ENCODE measurements around the gene ATG10.
"Not testable (repeated sequence)": the region's sequence is repeated elsewhere in the genome, so short reads cannot be mapped to it uniquely, and the experiment has no call there.

The ATG10 gene

GRCh38 chr5:82054004-82054710 lies 82.3 kb downstream of the ATG10 start:
- DNase-seq (ENCODE audit: low read depth in 3 of 3), result no peak

DNA sequence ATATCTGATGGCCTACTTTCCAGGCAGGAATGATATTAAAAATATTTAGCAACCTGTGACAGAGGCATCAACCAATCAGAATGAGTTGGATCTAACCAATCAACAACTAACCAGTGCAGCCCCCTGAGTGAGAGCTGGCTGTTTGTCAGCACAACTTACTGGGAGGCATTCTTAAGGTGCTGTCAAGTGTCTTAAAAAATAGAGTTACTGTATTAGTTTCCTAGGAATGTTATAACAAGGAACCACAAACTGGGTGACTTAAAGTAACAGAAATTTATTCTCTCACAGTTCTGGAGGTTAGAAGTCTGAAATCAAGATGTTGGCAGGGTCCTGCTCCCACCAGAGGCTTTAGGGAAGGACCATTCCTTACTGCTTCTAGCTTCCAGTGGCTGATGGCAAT lies 85.2 kb downstream of the ATG10 start:
- DNase-seq (ENCODE audit: low read depth in 3 of 3), result no peak

DNA sequence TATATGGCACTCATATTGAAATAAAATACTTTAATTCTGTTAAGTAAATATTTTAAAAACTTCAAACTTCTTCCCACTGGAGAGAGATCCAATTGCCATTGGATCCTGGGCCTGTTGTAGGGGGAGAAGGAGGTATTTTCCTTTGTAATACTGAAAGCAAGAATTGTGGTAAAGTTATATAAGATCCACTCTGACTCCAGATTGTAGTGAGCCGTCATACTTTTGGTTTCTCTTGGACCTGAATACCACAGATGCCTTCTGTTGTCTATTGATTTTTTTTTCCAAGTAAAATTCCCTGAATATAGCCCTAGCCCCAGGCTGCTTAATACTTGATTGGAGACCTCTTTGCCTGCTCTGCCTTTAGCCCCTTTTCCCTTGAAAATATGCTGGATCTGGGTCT lies 86.9 kb downstream of the ATG10 start:
- no peak for DNase-seq (ENCODE audit: low read depth in 3 of 3)

DNA sequence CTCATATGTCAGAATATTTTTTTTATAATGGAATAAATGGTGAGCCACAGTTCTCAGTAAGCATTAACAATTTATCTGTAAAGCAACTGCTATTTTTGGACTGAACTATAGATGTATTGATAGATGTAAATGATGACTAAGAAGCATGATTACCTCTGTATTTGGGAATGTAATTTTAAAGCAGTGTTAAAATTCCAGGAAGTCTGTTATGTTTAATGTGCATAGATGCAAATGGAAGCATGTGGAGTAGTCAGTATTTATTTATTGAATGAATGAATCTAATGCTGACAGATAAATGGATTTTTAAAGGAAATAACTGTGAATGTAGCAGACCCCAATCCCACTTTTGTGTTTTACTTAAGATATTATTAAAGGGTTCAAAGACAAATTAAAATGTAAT lies 95.0 kb downstream of the ATG10 start:
- no peak for DNase-seq (ENCODE audit: low read depth in 3 of 3)

GRCh38 chr5:82068042-82068441 lies 96.2 kb downstream of the ATG10 start:
- DNase-seq (ENCODE audit: low read depth in 3 of 3), result not testable (repeated sequence)

DNA sequence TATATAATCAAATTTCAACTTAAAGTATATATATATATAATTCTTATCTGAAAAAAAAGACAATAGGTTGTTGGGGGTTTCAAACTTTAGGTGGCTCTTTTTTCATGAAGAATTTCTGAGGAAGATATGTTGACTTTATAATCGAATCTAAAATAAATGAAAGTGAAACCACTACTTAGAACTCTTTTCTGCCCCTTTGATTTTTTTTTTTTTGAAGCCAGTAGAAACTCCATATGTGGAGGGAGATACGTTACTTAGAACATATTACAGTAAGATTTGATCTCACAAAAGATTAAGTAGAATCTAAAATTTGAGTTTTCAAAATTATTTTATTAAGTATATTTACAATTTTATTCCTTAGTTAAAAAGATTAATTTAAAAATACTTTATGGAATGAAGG lies 96.9 kb downstream of the ATG10 start:
- no peak for DNase-seq (ENCODE audit: low read depth in 3 of 3)

DNA sequence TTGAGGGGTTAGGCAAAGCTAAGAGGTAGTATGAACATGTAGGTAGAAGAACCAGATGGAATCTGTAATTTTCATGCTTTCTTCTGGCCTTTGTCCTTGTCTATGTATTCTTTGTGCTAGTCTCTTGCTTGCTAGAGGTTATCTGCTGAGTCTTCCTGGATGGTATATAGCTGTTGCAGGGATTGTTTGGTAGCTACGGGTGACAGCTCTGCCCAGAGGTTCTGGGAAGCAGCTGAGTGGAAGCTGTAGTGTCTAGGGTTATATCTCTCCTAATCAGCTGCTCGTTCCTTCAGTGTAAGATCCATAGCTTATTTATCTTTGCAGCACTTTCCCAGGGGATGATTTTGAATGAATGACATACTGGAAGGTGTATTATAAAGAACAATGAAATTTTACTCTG lies 100.3 kb downstream of the ATG10 start:
- no peak for DNase-seq (ENCODE audit: low read depth in 3 of 3)

- DNase-seq (ENCODE audit: low read depth in 3 of 3), result no peak
These were observed 101.4 kb downstream of the ATG10 start for GRCh38 chr5:82073179-82073578.

- no peak for DNase-seq (ENCODE audit: low read depth in 3 of 3)
These were observed 103.1 kb downstream of the ATG10 start for GRCh38 chr5:82074950-82075349.

DNA sequence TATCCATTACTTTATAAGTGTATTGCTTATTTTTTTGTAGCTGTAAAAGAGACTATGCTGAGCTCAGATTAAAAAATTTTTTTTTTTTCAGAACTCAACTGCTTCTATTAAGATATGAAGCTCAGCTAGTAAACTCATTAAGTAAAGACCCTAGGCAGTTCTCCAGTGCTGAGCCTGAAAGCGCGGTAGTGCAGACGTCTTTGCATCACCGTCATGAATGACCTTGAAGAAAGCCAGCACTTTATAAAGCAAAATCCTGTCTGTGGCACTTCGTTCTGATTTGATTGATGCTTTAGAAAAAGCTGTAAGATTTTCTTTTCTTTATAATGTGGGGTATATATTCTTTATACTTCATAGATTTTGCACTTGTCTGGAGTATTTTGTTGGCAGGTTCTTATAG lies 105.7 kb downstream of the ATG10 start:
- DNase-seq (ENCODE audit: low read depth in 3 of 3), result no peak

DNA sequence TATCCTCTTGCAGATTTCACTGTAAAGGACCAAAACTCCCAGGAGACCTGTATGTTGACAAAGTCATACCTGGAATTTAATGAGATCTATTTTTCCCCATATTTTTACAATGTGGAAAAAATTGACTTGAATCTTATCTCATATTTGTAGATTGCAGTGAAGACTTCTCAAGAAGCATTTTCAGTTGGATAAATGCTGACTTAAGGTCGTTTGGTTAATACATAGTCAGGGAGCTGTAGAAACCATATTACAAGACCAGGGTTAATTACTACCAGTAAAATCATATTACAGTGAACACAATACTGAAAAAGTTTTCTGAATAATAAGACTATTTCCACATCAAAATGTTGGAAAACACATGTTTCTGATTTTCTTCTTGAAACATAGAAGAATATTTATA lies 119.8 kb downstream of the ATG10 start:
- DNase-seq (ENCODE audit: low read depth in 3 of 3), result no peak

DNA sequence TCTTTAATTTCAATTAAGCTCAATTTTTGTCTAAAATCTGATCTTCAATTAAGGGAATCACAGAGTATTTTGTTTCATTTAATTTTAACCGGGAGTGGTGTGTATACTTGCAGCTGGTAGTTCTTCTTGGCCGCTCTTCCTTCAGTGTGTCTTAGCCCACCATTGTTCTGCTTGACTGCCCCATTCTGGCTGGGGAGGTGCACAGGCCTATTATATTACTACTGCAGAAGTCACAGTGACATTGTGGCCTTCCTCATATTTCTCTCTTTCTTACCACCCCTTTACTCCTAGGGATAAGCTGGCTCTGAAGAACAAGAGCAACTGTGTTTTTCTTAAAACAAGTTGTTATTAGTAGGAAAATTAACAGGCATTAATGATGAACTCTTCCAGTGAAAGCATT lies 123.7 kb downstream of the ATG10 start:
- DNase-seq (ENCODE audit: low read depth in 3 of 3), result no peak

DNA sequence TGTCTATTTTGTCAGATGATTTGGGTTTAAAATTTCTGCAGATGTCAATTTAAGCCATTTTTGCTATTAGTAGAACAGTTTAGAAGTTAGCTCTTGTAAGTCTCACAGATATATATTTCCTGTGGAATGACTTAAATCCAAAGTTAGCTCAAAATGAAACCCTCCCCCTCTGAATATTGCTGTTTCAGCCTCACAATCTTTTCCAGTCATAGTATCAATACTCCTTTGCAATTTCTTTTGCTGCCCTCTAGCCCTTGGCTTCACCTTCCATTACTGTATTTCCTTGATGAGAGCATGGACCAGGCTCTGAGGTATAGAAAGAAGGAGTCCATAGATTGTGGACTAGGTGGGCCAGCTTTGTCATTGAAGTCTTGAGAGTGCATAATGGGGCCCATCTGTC lies 124.4 kb downstream of the ATG10 start:
- no peak for DNase-seq (ENCODE audit: low read depth in 3 of 3)

GRCh38 chr5:82100303-82101077 lies 128.7 kb downstream of the ATG10 start:
- DNase-seq (ENCODE audit: low read depth in 3 of 3), result no peak

GRCh38 chr5:82104872-82105271 lies 133.0 kb downstream of the ATG10 start:
- DNase-seq (ENCODE audit: low read depth in 3 of 3), result no peak

DNA sequence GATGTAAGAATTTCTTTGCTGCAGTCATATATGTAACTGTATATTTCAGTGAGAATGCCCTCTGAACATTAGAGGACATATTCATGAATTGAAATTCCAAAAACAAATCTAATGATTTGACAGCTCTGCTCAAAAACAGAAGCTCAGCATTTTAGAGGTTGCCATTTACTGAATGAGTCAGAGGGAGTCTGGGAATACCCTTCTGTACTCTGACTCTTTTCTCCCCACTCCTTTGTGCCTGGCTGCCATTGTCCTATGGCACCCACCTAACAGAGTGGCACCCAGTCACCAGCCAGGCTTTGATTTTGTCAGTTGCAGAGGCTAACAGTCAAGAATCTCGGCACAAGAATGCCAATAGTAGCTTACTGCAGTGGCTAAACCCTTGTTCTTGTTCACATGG lies 133.6 kb downstream of the ATG10 start:
- no peak for DNase-seq (ENCODE audit: low read depth in 3 of 3)

GRCh38 chr5:82106207-82106606 lies 134.4 kb downstream of the ATG10 start:
- no peak for DNase-seq (ENCODE audit: low read depth in 3 of 3)

- no peak for DNase-seq (ENCODE audit: low read depth in 3 of 3)
These were observed 134.9 kb downstream of the ATG10 start for GRCh38 chr5:82106756-82107155.

GRCh38 chr5:82107267-82107666 lies 135.4 kb downstream of the ATG10 start:
- DNase-seq (ENCODE audit: low read depth in 3 of 3), result no peak

- DNase-seq (ENCODE audit: low read depth in 3 of 3), result no peak
These were observed 137.2 kb downstream of the ATG10 start for GRCh38 chr5:82109013-82109412.

DNA sequence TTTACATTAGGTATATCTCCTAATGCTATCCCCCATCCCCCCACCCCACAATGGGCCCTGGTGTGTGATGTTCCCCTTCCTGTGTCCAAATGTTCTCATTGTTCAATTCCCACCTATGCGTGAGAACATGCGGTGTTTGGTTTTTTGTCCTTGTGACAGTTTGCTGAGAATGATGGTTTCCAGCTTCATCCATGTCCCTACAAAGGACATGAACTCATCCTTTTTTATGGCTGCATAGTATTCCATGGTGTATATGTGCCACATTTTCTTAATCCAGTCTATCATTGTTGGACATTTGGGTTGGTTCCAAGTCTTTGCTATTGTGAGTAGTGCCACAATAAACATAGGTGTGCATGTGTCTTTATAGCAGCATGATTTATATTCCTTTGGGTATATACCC lies 138.1 kb downstream of the ATG10 start:
- not testable (repeated sequence) for DNase-seq (ENCODE audit: low read depth in 3 of 3)

GRCh38 chr5:82111191-82111590 lies 139.4 kb downstream of the ATG10 start:
- DNase-seq (ENCODE audit: low read depth in 3 of 3), result no peak

GRCh38 chr5:82115858-82116257 lies 144.0 kb downstream of the ATG10 start:
- DNase-seq (ENCODE audit: low read depth in 3 of 3), result no peak

- DNase-seq (ENCODE audit: low read depth in 3 of 3), result no peak
These were observed 148.1 kb downstream of the ATG10 start for GRCh38 chr5:82119889-82120288.

All from stimulated activated CD4-positive, alpha-beta T cell treated with anti-CD3 and anti-CD28 coated beads, TNF-alpha, amount 100 ng/mL, for 4 hours (primary cell).